Keratinocyte (primary cell): ENCODE measurements around the gene SLC25A42. TPM values are rescaled to one million over a fixed set of nuclear protein-coding genes. Genes with fewer than 3 reads are reported as not detected.

Experiments used
- DNase-seq: peaks from one replicate; pipeline ENCODE4 v3.0.0-alpha.2; 2011; ENCODE audit warnings: low read depth, missing footprints, low spot score
- FAIRE-seq: peaks from 2 replicates; lab custom pipeline; 2011; peaks lifted over from hg19 to GRCh38; lab: Jason Lieb, UNC
- H2AFZ ChIP-seq: 2 replicates; pipeline ENCODE4 v1.6.0; 2012; ENCODE audit warnings: low read length, control low read depth, inconsistent platforms; ENCODE audit not compliant: control insufficient read depth
- H3K27ac ChIP-seq: 2 replicates; pipeline ENCODE4 v1.5.1; 2011; ENCODE audit warnings: low read length; ENCODE audit not compliant: control insufficient read depth, insufficient read depth
- H3K27me3 ChIP-seq: 3 replicates; pipeline ENCODE4 v1.6.0; 2011; ENCODE audit warnings: low read length; ENCODE audit not compliant: control insufficient read depth, insufficient read depth; ENCODE audit errors: extremely low read depth
- H3K36me3 ChIP-seq, 2 experiments: 2 replicates in 1 of 2; 3 replicates in 1 of 2; pipeline ENCODE4 v1.5.1; 2011; ENCODE audit warnings: low read length in 2 of 2, mild to moderate bottlenecking in 1 of 2; ENCODE audit not compliant: control insufficient read depth in 2 of 2, insufficient read depth in 2 of 2; ENCODE audit errors: extremely low read depth in 1 of 2
- H3K4me1 ChIP-seq: 3 replicates; pipeline ENCODE4 v1.5.1; 2011; ENCODE audit warnings: low read length; ENCODE audit not compliant: control insufficient read depth, insufficient read depth; ENCODE audit errors: extremely low read depth
- H3K4me2 ChIP-seq: 3 replicates; pipeline ENCODE4 v1.6.0; 2011; ENCODE audit warnings: low read depth, low read length; ENCODE audit not compliant: control insufficient read depth, insufficient read depth; ENCODE audit errors: extremely low read depth
- H3K4me3 ChIP-seq, 3 experiments: fragments of 200-600 bp in 1 of 3; sonication (generic) in 1 of 3; 2 replicates in 2 of 3; 3 replicates in 1 of 3; pipeline ENCODE4 v1.5.1; 2011 to 2016; ENCODE audit warnings: low read length in 3 of 3, mild to moderate bottlenecking in 3 of 3, control low read depth in 2 of 3, inconsistent platforms in 1 of 3, low read depth in 1 of 3, mixed read lengths in 1 of 3, mixed run types in 1 of 3, moderate library complexity in 1 of 3; ENCODE audit not compliant: control insufficient read depth in 2 of 3, insufficient read depth in 2 of 3; ENCODE audit errors: extremely low read depth in 1 of 3
- H3K79me2 ChIP-seq: 2 replicates; pipeline ENCODE4 v1.6.0; 2012; ENCODE audit warnings: low read length; ENCODE audit not compliant: control insufficient read depth, insufficient read depth
- H3K9ac ChIP-seq: 3 replicates; pipeline ENCODE4 v1.6.0; 2011; ENCODE audit warnings: low read length; ENCODE audit not compliant: control insufficient read depth, insufficient read depth; ENCODE audit errors: extremely low read depth
- H3K9me1 ChIP-seq: 3 replicates; pipeline ENCODE4 v1.6.0; 2011; ENCODE audit warnings: low read length; ENCODE audit not compliant: control insufficient read depth, insufficient read depth; ENCODE audit errors: extremely low read depth
- H3K9me3 ChIP-seq: 2 replicates; pipeline ENCODE4 v1.5.1; 2012; ENCODE audit warnings: low read depth, low read length; ENCODE audit not compliant: control insufficient read depth
- H4K20me1 ChIP-seq: 3 replicates; pipeline ENCODE4 v1.6.0; 2011; ENCODE audit warnings: low read length; ENCODE audit not compliant: control insufficient read depth, insufficient read depth; ENCODE audit errors: extremely low read depth
- CTCF ChIP-seq, 3 experiments: IDR thresholded peaks in 1 of 3; conservative IDR thresholded peaks in 1 of 3; optimal IDR thresholded peaks in 1 of 3; 2 replicates in 2 of 3; 3 replicates in 1 of 3; pipeline versions ENCODE3 to v1.5.1; 2011; ENCODE audit warnings: low read length in 3 of 3, mild to moderate bottlenecking in 3 of 3, moderate library complexity in 2 of 3, control low read depth in 1 of 3, inconsistent platforms in 1 of 3; ENCODE audit not compliant: insufficient read depth in 2 of 3; ENCODE audit errors: extremely low read depth in 1 of 3
- EZH2 ChIP-seq: IDR thresholded peaks from one replicate; pipeline ENCODE4 v1.6.1; 2012; ENCODE audit warnings: inconsistent platforms, mild to moderate bottlenecking, low read length, moderate library complexity
- dilution Hi-C: fragments of 300-500 bp; cut with MboI; formaldehyde crosslinking; loops from one replicate; pipeline ENCODE4 v1.7.0; 2020; ENCODE audit warnings: low sequenced_read_pairs; ENCODE audit not compliant: extremely low pct_ligation_motif_present
- polyA plus RNA-seq, 5 experiments: library from polyadenylated mRNA; depleted of rRNA in 3 of 5; stranded (reverse) in 3 of 5; stranded (forward) in 1 of 5; unstranded in 1 of 5; fragments of >200 nt; gene quantifications; 1 replicate in 1 of 5; 2 replicates in 3 of 5; 3 replicates in 1 of 5; pipeline versions ENCODE4 v1.2.1 to v1.2.3, GENCODE V29; 2011 to 2012; ENCODE audit warnings: missing spikeins in 2 of 5, low read depth in 1 of 5, low replicate concordance in 1 of 5

Gene SLC25A42
- polyA plus RNA-seq, 1 donor (not counting 4 experiments of a cell fraction or from before 2014, with no cell fraction given), result 1.2 TPM

GRCh38 chr19:19119325-19120237 is 55.8 kb downstream of the SLC25A42 start:
- no peaks in the 10 kb centered on the region for H3K9me1 ChIP-seq
- H3K4me3 ChIP-seq, result no peak overlapping the region
- no peaks in the 10 kb centered on the region for H4K20me1 ChIP-seq
- no peaks in the 10 kb centered on the region for H3K27me3 ChIP-seq
- no peak overlapping the region for H2AFZ ChIP-seq
- TF ChIP-seq EZH2 (no peak), CTCF (optimal IDR thresholded peaks at IDR 0.05 in 1 of 3, IDR thresholded peaks at IDR 0.05 in 1 of 3, conservative IDR thresholded peaks at IDR 0.05 in 1 of 3; ENCODE audit: extremely low read depth in 1 of 3, insufficient read depth in 2 of 3, low read length in 3 of 3) (no peak)
- no peaks in the 10 kb centered on the region for H3K9me3 ChIP-seq
- dilution Hi-C loops, result no loop called here
- no peaks in the 10 kb centered on the region for H3K79me2 ChIP-seq
- H3K36me3 ChIP-seq, result peaks cover 3 to 9% of the 10 kb centered on the region in 2 experiments
- no peak overlapping the region for H3K27ac ChIP-seq
- no peak for FAIRE-seq
- DNase-seq, result no peak
- H3K9ac ChIP-seq, result no peak overlapping the region
- H3K4me2 ChIP-seq, result no peak overlapping the region
- H3K4me1 ChIP-seq, result no peaks in the 10 kb centered on the region

- TF ChIP-seq CTCF (optimal IDR thresholded peaks at IDR 0.05 in 1 of 3, IDR thresholded peaks at IDR 0.05 in 1 of 3, conservative IDR thresholded peaks at IDR 0.05 in 1 of 3; ENCODE audit: extremely low read depth in 1 of 3, insufficient read depth in 2 of 3, low read length in 3 of 3), result no peak
- TF ChIP-seq EZH2, result no peak
- Histone ChIP-seq H2AFZ (no peak overlapping the region), H3K9me3 (no peaks in the 10 kb centered on the region), H3K4me3 (no peak overlapping the region), H3K4me1 (no peaks in the 10 kb centered on the region), H3K9me1 (no peaks in the 10 kb centered on the region), H3K79me2 (no peaks in the 10 kb centered on the region), H3K36me3 (peaks cover 3 to 9% of the 10 kb centered on the region in 2 experiments), H3K27me3 (no peaks in the 10 kb centered on the region), H3K9ac (no peak overlapping the region), H3K27ac (no peak overlapping the region), H4K20me1 (no peaks in the 10 kb centered on the region), H3K4me2 (no peak overlapping the region)
- no peak for FAIRE-seq
- DNase-seq, result no peak
- dilution Hi-C loops, result no loop called here
Measured at GRCh38 chr19:19120308-19121231, 56.8 kb downstream of the SLC25A42 start.
